Measurements from ENCODE around the gene PLCH2.

DNA sequence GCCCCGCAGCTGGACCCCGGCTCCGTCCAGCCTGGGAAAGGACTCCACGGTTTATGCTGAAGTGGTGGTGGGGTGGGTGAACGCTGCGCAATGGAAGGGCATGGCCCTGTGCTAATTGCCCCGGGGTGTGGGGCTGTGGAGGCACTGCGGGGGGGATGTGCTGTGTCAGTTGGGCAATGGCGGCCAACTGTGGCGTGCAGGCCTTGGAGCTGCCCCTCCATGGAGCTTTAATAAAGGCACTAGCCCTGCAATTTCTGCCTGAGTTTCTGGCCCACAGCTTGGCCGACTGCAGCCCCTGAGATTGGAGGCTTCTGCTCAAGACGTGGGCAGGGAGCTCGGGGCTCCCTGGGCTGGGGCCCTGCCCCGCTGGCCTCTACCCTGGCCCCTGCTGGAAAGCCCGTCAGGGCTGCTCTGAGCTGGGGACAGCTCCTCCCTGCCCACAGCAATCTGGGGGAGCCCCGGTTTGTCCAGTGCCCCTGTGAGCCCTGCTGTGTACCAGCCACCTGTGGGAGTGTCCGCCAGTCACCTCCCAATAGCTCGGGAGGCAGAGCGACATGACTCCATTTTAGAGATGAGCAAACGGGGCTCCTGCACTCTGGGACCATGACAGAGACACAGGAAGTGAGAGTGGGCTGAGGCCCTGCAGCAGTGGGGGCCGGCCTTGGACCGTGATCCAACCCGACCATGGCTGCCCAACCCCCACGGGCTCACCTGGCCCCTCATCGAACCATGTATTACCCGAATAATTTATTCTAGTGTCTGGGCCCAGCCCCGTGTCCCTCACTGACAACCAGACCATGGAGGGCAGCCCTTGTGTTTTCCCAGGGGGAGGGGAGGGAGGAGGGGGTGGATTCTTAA lies 71.3 kb downstream of the PLCH2 start:
- TF ChIP-seq EZH2 (IDR thresholded peaks at IDR 0.05) (no peak), POLR2AphosphoS5 (IDR thresholded peaks at IDR 0.05; ENCODE audit: borderline replicate concordance, low read depth, low read length) (no peak), FOXP2 (optimal IDR thresholded peaks at IDR 0.05; ENCODE audit: control extremely low read depth, extremely low read length, insufficient read depth) (no peak)
